Activated CD4-positive, alpha-beta T cell treated with anti-CD3 and anti-CD28 coated beads, Interleukin-2, amount 50 U/mL, for 24 hours (primary cell): ENCODE data around the gene ABCE1.
"Not testable (repeated sequence)": the region's sequence is repeated elsewhere in the genome, so short reads cannot be mapped to it uniquely, and the experiment has no call there.

Source experiments
- DNase-seq, 2 donors: peaks; one replicate each; pipeline ENCODE4 v3.0.0-alpha.2; 2020; ENCODE audit warnings: low read depth in 1 of 2, low spot score in 1 of 2

The ABCE1 gene

DNA sequence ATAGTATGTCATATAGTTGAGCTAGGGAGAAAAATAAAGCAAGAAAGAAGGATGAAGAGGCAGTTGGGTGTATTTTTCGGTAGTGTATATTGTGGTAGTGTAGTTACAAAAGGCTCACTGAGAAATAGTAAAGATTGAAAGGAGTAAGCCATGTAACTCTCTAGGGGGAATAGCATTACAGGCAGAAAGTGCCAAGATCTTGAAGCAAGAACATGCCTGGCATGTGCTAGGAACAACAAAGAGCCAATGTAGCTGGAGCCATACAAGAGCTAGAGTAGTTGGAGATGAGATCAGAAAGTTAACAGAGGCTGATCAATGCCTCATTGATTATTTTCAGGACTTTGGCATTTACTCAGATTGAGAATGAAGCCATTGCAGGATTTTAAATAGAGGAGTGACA lies 3.0 kb downstream of the ABCE1 start:
- DNase-seq: no peak

DNA sequence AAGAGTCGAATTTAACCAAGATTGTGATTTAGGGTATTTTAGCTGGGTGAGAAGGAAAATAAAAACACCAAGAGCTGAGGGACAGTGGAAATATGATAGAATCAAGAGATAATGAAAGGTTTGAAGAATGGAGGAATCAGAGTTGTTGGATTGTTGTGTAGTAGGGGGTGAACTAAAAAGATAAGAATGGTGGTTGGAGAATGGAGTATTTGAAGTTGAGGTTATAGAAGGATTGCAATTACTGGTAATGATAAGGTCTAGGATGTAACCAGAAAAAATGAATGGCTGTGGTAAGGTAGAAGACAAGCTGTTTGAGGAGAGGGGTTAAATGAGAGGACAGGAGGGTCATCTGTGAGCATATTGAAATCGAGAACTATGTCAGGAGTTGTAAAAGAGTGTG lies 4.5 kb downstream of the ABCE1 start:
- DNase-seq: no peak

DNA sequence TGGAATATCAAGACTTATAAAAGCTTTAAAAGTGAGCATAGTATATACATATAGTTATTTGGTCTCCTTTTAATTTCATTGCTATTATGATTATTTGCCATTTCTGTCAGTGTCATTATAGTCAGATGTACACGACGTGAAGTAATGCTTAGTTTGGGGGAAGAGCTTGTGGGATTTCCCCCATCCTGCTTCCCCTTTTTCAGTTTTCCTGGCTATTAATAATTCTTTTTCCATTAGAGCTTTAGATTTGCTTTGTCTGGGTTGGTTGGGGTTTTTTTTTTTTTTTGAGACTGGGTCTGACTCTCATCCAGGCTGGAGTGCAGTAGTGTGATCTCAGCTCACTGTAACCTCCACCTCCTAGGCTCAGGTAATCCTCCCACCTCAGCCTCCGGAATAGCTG lies 5.4 kb downstream of the ABCE1 start:
- DNase-seq: no peak

- no peak for DNase-seq
Observed at GRCh38 chr4:145107126-145107525, 9.0 kb downstream of the ABCE1 start.

- no peak for DNase-seq
Observed at GRCh38 chr4:145108128-145108527, 10.0 kb downstream of the ABCE1 start.

GRCh38 chr4:145125396-145125795 lies 27.3 kb downstream of the ABCE1 start:
- no peak for DNase-seq

DNA sequence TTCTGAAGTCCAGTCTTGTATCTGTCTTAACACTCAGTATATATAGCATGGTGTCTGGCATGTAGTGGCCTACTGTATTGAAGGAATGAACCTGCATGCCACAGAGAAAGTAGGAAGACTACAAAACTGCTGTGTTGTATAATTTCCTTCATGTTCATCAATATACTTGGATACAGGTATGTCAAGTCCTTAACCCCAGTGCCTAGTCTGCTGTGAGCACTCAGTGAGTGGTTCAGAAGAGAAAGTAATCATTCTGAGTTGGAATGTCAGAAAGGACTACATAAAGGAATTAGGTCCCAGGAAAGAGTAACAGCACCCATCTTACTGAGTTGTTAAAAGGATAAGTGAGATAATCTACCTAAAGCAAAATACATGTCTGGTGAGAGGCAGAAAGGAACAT lies 32.0 kb downstream of the ABCE1 start:
- no peak for DNase-seq

GRCh38 chr4:145130788-145131399 lies 32.8 kb downstream of the ABCE1 start:
- DNase-seq: no peak

GRCh38 chr4:145131848-145132247 lies 33.7 kb downstream of the ABCE1 start:
- no peak for DNase-seq

GRCh38 chr4:145132511-145133098 lies 34.5 kb downstream of the ABCE1 start:
- DNase-seq: no peak

DNA sequence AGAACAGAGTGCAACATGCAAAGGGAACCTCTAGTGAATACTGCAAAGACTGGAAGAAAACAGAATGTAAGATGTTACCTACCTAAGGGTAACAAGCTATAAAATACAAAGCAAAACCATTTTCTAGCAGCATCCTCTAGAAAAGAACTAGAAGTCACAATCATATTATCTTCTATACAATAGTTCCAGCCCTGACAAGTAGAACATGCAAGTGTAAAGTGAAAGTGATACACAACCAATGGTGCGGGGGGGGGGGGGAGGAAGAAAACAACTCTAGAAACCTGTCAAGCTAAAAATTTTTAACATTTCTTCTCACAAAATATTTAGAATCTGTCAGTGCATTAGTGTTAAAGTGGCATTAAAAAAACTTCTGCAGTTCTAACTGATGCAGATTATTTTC lies 38.1 kb downstream of the ABCE1 start:
- DNase-seq: not testable (repeated sequence)

- DNase-seq: no peak
Observed at GRCh38 chr4:145148980-145149379, 50.9 kb downstream of the ABCE1 start.

- no peak for DNase-seq
Observed at GRCh38 chr4:145153181-145153903, 55.2 kb downstream of the ABCE1 start.

GRCh38 chr4:145153904-145154298 lies 55.8 kb downstream of the ABCE1 start:
- DNase-seq: no peak

DNA sequence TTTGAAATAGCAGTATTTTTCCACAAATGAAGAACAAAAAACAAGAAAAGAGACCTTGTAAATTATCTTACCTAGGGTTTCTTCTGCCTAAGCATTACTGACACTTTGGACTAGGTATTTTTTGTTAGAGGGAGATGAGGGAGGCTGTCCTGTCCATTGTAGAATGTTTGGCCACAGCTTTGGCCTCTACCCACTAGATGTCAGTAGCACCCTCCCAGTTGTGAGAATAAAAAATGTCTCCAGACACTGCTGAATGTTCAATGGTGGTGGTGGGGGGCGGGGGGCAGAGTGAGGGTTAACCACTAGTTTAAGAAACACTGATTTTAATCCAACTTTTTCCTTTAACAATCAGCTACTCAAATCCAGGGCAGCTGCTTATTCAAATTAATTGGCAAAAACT lies 56.5 kb downstream of the ABCE1 start:
- DNase-seq: no peak

DNA sequence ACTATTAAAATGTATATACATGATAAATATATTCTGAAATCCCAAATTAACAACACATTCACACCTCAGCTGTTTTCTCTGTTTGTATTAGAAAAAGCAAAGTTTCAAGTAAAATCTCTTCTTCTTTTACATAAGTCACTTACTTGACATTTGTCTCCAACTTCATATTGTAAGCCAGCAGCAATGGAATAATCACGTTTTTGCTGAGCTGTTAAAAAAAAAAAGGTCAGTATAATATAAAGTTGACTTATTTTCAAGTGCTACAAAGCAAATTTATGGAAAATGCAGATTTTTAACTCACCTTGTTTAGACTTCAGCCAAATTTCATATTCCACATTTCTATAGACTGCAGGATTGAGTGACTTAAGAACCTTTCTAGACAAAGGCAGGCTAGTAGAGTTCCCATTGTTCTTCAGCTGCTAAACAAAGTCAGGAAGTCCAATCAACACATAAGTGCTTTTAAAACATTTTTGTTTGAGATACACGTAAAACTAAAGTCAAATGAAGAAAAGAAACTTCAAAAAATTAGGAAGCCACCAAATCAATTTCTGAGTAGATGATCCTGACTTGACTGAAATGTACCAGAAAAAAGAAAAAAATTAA lies 57.3 kb downstream of the ABCE1 start:
- no peak for DNase-seq

GRCh38 chr4:145156986-145157385 lies 58.9 kb downstream of the ABCE1 start:
- DNase-seq: no peak

- no peak for DNase-seq
Observed at GRCh38 chr4:145161549-145161948, 63.4 kb downstream of the ABCE1 start.

- DNase-seq: no peak
Observed at GRCh38 chr4:145167887-145168286, 69.8 kb downstream of the ABCE1 start.

DNA sequence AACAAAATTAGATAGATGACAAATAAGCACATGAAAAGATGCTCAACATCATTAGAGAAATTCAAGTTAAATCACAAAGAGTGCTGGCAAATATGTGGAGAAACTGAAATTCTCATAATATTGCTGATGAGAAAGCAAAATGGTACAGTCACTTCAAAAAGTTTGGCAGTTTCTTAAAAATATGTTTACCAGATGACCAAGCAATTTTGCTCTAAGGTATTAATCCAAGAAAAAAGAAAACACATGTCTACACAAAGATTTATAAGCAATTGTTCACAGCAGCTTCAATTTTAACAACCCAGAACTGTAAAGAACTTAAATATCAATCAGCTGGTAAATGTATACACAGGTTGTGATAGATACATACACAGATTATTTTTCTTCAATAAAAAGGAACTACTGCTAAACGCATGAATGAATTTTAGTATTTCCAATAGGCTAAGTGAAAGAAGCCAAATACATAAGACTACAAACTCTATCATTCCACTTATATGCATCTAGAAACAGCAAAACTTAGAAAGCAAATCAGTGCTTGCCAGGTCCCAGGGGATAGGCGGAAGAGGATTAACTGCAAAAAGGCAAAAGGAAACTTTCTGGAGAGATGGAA lies 70.6 kb downstream of the ABCE1 start:
- DNase-seq: no peak

DNA sequence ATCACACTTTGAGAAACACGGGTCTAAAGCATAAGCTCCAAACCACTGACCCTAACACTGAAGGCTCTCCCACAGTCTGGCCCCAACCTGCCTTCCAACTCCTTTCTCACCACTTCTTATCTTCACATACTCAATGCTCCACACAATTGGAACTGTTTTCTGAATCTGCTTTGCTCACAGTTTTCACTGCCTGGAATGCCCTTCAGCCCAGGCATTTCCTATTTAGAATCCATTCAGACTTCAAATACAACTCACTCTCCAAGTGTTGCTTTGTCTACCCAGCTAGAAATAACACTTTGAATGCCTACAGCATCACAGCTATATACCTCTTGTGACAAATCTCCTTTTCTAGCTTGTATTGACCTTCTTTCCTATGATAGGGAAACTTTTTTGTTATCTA lies 72.1 kb downstream of the ABCE1 start:
- no peak for DNase-seq

- DNase-seq: no peak
Observed at GRCh38 chr4:145171911-145172310, 73.8 kb downstream of the ABCE1 start.
